K562 (cell line): ENCODE data around the gene DTD1. TPM values are rescaled to one million over a fixed set of nuclear protein-coding genes. Genes with fewer than 3 reads are reported as not detected.

Source experiments
- DPF2 ChIP-seq: fragments of 450-650 bp; IDR thresholded peaks from 2 replicates; pipeline ENCODE4 v1.6.1; 2016
- KDM1A ChIP-seq, 2 experiments: fragments of 450-650 bp; IDR thresholded peaks; 2 replicates each; pipeline ENCODE4 v1.6.1; 2016; ENCODE audit warnings: mild to moderate bottlenecking in 2 of 2
- MYNN ChIP-seq, 2 experiments: sonication (generic); formaldehyde crosslinking in 1 of 2; IDR thresholded peaks; 2 replicates each; pipeline versions ENCODE4 v1.5.0 to v1.6.1; 2016 to 2020; ENCODE audit warnings: antibody characterized with exemption in 1 of 2, missing genetic modification reagents in 1 of 2
- RHOXF2B ChIP-seq: fragments of 250-450 bp; sonication (Bioruptor Pico); conservative IDR thresholded peaks from 2 replicates; pipeline ENCODE4 v1.5.1; 2021
- YBX1 ChIP-seq: fragments of 450-650 bp; IDR thresholded peaks from 2 replicates; pipeline ENCODE4 v1.7.1; 2016; ENCODE audit warnings: mild to moderate bottlenecking
- polyA plus RNA-seq, 8 experiments: library from polyadenylated mRNA; depleted of rRNA in 4 of 8; stranded (reverse) in 5 of 8; unstranded in 3 of 8; fragments of >200 nt; fragmentation: Nextera tagmentation in 2 of 8; fragmentation: Illumina TruSeq in 1 of 8; extraction: Ambion mirVana in 2 of 8; extraction: Trizol in 1 of 8; gene quantifications; 2 replicates each; pipeline versions ENCODE4 v1.2.1 to v1.2.3, GENCODE V29; 2011 to 2014; ENCODE audit warnings: inconsistent platforms in 1 of 8, missing spikeins in 1 of 8
- total RNA-seq, 7 experiments: library from RNA; depleted of rRNA in 6 of 7; stranded (reverse); fragments of >200 nt in 6 of 7; fragmentation: Illumina TruSeq in 2 of 7; extraction: Trizol in 2 of 7; gene quantifications; 2 replicates each; pipeline versions ENCODE4 v1.2.1 to v1.2.3, GENCODE V29; 2011 to 2021; ENCODE audit warnings: low replicate concordance in 1 of 7
- TF ChIP-seq, protein P1 (sequence below): fragments of 450-650 bp; IDR thresholded peaks from 2 replicates; pipeline ENCODE4 v1.6.1; 2016; ENCODE audit warnings: mild to moderate bottlenecking, moderate library complexity
- TF ChIP-seq, protein P2 (sequence below): fragments of 200-800 bp; sonication (Bioruptor generic); IDR thresholded peaks from 2 replicates; pipeline ENCODE4 v1.6.1; 2017; ENCODE audit warnings: missing genetic modification characterization, missing compliant biosample characterization
- TF ChIP-seq, protein P3 (sequence below): sonication (generic); formaldehyde crosslinking; IDR thresholded peaks from 2 replicates; pipeline ENCODE4 v1.8.0; 2023; ENCODE audit warnings: missing genetic modification reagents, mild to moderate bottlenecking, borderline replicate concordance

DTD1 gene
- total and polyA plus RNA-seq, 9 of the 15 experiments (the other 6 are each of a cell fraction or from before 2014, with no cell fraction given): 5.7 to 28.6 (median 26.8) TPM

DNA sequence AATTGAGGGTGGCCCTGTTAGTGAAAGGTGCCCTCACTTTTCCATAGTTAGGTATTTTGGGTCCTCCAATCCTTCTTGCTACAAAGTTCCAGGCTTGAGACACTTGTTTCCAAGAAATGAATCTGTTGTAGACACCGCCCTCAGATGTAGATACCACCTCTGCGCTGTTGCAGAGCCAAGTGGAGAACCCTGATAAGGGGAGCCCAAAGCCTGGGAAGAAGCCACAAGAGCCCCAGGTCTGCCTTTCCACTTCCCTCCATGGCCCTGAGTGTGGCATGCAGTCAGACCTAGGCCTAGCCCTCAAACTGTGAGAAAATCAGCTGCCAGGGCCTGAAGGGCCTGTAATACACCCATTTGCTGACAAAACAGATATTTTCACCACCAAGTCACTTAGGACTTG is 37.1 kb downstream of the DTD1 start (continued):
- TF ChIP-seq, protein P1, sequence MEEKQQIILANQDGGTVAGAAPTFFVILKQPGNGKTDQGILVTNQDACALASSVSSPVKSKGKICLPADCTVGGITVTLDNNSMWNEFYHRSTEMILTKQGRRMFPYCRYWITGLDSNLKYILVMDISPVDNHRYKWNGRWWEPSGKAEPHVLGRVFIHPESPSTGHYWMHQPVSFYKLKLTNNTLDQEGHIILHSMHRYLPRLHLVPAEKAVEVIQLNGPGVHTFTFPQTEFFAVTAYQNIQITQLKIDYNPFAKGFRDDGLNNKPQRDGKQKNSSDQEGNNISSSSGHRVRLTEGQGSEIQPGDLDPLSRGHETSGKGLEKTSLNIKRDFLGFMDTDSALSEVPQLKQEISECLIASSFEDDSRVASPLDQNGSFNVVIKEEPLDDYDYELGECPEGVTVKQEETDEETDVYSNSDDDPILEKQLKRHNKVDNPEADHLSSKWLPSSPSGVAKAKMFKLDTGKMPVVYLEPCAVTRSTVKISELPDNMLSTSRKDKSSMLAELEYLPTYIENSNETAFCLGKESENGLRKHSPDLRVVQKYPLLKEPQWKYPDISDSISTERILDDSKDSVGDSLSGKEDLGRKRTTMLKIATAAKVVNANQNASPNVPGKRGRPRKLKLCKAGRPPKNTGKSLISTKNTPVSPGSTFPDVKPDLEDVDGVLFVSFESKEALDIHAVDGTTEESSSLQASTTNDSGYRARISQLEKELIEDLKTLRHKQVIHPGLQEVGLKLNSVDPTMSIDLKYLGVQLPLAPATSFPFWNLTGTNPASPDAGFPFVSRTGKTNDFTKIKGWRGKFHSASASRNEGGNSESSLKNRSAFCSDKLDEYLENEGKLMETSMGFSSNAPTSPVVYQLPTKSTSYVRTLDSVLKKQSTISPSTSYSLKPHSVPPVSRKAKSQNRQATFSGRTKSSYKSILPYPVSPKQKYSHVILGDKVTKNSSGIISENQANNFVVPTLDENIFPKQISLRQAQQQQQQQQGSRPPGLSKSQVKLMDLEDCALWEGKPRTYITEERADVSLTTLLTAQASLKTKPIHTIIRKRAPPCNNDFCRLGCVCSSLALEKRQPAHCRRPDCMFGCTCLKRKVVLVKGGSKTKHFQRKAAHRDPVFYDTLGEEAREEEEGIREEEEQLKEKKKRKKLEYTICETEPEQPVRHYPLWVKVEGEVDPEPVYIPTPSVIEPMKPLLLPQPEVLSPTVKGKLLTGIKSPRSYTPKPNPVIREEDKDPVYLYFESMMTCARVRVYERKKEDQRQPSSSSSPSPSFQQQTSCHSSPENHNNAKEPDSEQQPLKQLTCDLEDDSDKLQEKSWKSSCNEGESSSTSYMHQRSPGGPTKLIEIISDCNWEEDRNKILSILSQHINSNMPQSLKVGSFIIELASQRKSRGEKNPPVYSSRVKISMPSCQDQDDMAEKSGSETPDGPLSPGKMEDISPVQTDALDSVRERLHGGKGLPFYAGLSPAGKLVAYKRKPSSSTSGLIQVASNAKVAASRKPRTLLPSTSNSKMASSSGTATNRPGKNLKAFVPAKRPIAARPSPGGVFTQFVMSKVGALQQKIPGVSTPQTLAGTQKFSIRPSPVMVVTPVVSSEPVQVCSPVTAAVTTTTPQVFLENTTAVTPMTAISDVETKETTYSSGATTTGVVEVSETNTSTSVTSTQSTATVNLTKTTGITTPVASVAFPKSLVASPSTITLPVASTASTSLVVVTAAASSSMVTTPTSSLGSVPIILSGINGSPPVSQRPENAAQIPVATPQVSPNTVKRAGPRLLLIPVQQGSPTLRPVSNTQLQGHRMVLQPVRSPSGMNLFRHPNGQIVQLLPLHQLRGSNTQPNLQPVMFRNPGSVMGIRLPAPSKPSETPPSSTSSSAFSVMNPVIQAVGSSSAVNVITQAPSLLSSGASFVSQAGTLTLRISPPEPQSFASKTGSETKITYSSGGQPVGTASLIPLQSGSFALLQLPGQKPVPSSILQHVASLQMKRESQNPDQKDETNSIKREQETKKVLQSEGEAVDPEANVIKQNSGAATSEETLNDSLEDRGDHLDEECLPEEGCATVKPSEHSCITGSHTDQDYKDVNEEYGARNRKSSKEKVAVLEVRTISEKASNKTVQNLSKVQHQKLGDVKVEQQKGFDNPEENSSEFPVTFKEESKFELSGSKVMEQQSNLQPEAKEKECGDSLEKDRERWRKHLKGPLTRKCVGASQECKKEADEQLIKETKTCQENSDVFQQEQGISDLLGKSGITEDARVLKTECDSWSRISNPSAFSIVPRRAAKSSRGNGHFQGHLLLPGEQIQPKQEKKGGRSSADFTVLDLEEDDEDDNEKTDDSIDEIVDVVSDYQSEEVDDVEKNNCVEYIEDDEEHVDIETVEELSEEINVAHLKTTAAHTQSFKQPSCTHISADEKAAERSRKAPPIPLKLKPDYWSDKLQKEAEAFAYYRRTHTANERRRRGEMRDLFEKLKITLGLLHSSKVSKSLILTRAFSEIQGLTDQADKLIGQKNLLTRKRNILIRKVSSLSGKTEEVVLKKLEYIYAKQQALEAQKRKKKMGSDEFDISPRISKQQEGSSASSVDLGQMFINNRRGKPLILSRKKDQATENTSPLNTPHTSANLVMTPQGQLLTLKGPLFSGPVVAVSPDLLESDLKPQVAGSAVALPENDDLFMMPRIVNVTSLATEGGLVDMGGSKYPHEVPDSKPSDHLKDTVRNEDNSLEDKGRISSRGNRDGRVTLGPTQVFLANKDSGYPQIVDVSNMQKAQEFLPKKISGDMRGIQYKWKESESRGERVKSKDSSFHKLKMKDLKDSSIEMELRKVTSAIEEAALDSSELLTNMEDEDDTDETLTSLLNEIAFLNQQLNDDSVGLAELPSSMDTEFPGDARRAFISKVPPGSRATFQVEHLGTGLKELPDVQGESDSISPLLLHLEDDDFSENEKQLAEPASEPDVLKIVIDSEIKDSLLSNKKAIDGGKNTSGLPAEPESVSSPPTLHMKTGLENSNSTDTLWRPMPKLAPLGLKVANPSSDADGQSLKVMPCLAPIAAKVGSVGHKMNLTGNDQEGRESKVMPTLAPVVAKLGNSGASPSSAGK: no peak
- TF ChIP-seq YBX1: no peak
- TF ChIP-seq, protein P2, sequence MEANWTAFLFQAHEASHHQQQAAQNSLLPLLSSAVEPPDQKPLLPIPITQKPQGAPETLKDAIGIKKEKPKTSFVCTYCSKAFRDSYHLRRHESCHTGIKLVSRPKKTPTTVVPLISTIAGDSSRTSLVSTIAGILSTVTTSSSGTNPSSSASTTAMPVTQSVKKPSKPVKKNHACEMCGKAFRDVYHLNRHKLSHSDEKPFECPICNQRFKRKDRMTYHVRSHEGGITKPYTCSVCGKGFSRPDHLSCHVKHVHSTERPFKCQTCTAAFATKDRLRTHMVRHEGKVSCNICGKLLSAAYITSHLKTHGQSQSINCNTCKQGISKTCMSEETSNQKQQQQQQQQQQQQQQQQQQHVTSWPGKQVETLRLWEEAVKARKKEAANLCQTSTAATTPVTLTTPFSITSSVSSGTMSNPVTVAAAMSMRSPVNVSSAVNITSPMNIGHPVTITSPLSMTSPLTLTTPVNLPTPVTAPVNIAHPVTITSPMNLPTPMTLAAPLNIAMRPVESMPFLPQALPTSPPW (CRISPR knock-in tag): peak; percentile 18; the same call in 1 of the 2 replicates
- TF ChIP-seq MYNN (IDR thresholded peaks at IDR 0.05): no peak
- TF ChIP-seq MYNN (CRISPR knock-in tag; IDR thresholded peaks at IDR 0.05): no peak
- TF ChIP-seq KDM1A (IDR thresholded peaks at IDR 0.05): peak; percentile 92 to 95
- peak; percentile 28; the same call in 1 of the 2 replicates for TF ChIP-seq DPF2
- TF ChIP-seq, protein P3, sequence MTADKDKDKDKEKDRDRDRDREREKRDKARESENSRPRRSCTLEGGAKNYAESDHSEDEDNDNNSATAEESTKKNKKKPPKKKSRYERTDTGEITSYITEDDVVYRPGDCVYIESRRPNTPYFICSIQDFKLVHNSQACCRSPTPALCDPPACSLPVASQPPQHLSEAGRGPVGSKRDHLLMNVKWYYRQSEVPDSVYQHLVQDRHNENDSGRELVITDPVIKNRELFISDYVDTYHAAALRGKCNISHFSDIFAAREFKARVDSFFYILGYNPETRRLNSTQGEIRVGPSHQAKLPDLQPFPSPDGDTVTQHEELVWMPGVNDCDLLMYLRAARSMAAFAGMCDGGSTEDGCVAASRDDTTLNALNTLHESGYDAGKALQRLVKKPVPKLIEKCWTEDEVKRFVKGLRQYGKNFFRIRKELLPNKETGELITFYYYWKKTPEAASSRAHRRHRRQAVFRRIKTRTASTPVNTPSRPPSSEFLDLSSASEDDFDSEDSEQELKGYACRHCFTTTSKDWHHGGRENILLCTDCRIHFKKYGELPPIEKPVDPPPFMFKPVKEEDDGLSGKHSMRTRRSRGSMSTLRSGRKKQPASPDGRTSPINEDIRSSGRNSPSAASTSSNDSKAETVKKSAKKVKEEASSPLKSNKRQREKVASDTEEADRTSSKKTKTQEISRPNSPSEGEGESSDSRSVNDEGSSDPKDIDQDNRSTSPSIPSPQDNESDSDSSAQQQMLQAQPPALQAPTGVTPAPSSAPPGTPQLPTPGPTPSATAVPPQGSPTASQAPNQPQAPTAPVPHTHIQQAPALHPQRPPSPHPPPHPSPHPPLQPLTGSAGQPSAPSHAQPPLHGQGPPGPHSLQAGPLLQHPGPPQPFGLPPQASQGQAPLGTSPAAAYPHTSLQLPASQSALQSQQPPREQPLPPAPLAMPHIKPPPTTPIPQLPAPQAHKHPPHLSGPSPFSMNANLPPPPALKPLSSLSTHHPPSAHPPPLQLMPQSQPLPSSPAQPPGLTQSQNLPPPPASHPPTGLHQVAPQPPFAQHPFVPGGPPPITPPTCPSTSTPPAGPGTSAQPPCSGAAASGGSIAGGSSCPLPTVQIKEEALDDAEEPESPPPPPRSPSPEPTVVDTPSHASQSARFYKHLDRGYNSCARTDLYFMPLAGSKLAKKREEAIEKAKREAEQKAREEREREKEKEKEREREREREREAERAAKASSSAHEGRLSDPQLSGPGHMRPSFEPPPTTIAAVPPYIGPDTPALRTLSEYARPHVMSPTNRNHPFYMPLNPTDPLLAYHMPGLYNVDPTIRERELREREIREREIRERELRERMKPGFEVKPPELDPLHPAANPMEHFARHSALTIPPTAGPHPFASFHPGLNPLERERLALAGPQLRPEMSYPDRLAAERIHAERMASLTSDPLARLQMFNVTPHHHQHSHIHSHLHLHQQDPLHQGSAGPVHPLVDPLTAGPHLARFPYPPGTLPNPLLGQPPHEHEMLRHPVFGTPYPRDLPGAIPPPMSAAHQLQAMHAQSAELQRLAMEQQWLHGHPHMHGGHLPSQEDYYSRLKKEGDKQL: no peak
- TF ChIP-seq RHOXF2B: no peak
